ENCODE data around the gene DRD2. TPM values are rescaled to one million over a fixed set of nuclear protein-coding genes. Genes with fewer than 3 reads are reported as not detected.

The DRD2 gene
- total and polyA plus RNA-seq, 2 experiments from 2014 or later = 0.59 to 0.67 TPM

GRCh38 chr11:113404859-113405430 lies 70.3 kb downstream of the DRD2 start:
- Histone ChIP-seq H3K36me3 (replicated peaks; ENCODE audit: insufficient read depth, low read depth) (no peaks in the 10 kb centered on the region), H3K9me2 (replicated peaks; ENCODE audit: insufficient read depth) (no peaks in the 10 kb centered on the region), H3K79me2 (no peaks in the 10 kb centered on the region), H3K27me3 (peaks cover 5% of the 10 kb centered on the region), H2AFZ (no peak overlapping the region), H4K20me1 (ENCODE audit: insufficient read depth, poor library complexity, severe bottlenecking) (no peaks in the 10 kb centered on the region), H3K9me3 (ENCODE audit: low read depth) (no peaks in the 10 kb centered on the region), H3K4me3 (no peak overlapping the region), H3K27ac (no peak overlapping the region), H3K4me2 (no peak overlapping the region), H3K4me1 (ENCODE audit: insufficient read depth) (no peaks in the 10 kb centered on the region)
- TF ChIP-seq CTCF (IDR thresholded peaks at IDR 0.05; ENCODE audit: poor library complexity) = no peak
- no peak for TF ChIP-seq EZH2 (IDR thresholded peaks at IDR 0.05; ENCODE audit: borderline replicate concordance)
- TF ChIP-seq EZH2phosphoT487 (IDR thresholded peaks at IDR 0.05; ENCODE audit: low read depth, severe bottlenecking, unreplicated experiment) = no peak
- no peak for DNase-seq (ENCODE audit: low spot score)
- WGBS (ENCODE audit: low lambda C conversion rate, missing lambda C conversion rate) = 90% methylated on average over 7 of the region's 7 CpGs

GRCh38 chr11:113401718-113402117 lies 73.5 kb downstream of the DRD2 start:
- Histone ChIP-seq H3K79me2 (no peaks in the 10 kb centered on the region), H3K27ac (no peak overlapping the region), H3K27me3 (peaks cover 5% of the 10 kb centered on the region), H3K36me3 (replicated peaks; ENCODE audit: insufficient read depth, low read depth) (no peaks in the 10 kb centered on the region), H3K4me1 (ENCODE audit: insufficient read depth) (no peaks in the 10 kb centered on the region), H2AFZ (no peak overlapping the region), H3K9me3 (ENCODE audit: low read depth) (no peaks in the 10 kb centered on the region), H4K20me1 (ENCODE audit: insufficient read depth, poor library complexity, severe bottlenecking) (no peaks in the 10 kb centered on the region), H3K4me3 (no peak overlapping the region), H3K9me2 (replicated peaks; ENCODE audit: insufficient read depth) (no peaks in the 10 kb centered on the region), H3K4me2 (no peak overlapping the region)
- peak; percentile 28 for DNase-seq (ENCODE audit: low spot score)
- 79% methylated on average over 2 of the region's 2 CpGs for WGBS (ENCODE audit: low lambda C conversion rate, missing lambda C conversion rate)
- TF ChIP-seq EZH2phosphoT487 (IDR thresholded peaks at IDR 0.05; ENCODE audit: low read depth, severe bottlenecking, unreplicated experiment) (no peak), CTCF (IDR thresholded peaks at IDR 0.05; ENCODE audit: poor library complexity) (no peak), EZH2 (IDR thresholded peaks at IDR 0.05; ENCODE audit: borderline replicate concordance) (no peak)

- Histone ChIP-seq H3K4me3 (no peak overlapping the region), H2AFZ (no peak overlapping the region), H3K36me3 (replicated peaks; ENCODE audit: insufficient read depth, low read depth) (no peaks in the 10 kb centered on the region), H3K9me3 (ENCODE audit: low read depth) (no peaks in the 10 kb centered on the region), H3K79me2 (no peaks in the 10 kb centered on the region), H3K27ac (no peak overlapping the region), H3K4me1 (ENCODE audit: insufficient read depth) (no peaks in the 10 kb centered on the region), H3K27me3 (peaks cover 5% of the 10 kb centered on the region), H4K20me1 (ENCODE audit: insufficient read depth, poor library complexity, severe bottlenecking) (no peaks in the 10 kb centered on the region), H3K4me2 (no peak overlapping the region), H3K9me2 (replicated peaks; ENCODE audit: insufficient read depth) (no peaks in the 10 kb centered on the region)
- 74% methylated on average over 5 of the region's 5 CpGs for WGBS (ENCODE audit: low lambda C conversion rate, missing lambda C conversion rate)
- TF ChIP-seq EZH2 (IDR thresholded peaks at IDR 0.05; ENCODE audit: borderline replicate concordance) (no peak), EZH2phosphoT487 (IDR thresholded peaks at IDR 0.05; ENCODE audit: low read depth, severe bottlenecking, unreplicated experiment) (no peak), CTCF (IDR thresholded peaks at IDR 0.05; ENCODE audit: poor library complexity) (no peak)
- no peak for DNase-seq (ENCODE audit: low spot score)
These were observed 74.5 kb downstream of the DRD2 start for GRCh38 chr11:113400631-113401230.
